Measurements from ENCODE around the gene BANK1.

The BANK1 gene

GRCh38 chr4:102022343-102022742 lies 231.8 kb downstream of the BANK1 start:
- no peak overlapping the region for H3K27ac ChIP-seq
- ChIA-PET POLR2A (ENCODE audit: low non-redundant PET) (no interaction called here), CTCF (no interaction called here)
- no peak for TF ChIP-seq CTCF (conservative IDR thresholded peaks at IDR 0.05; ENCODE audit: low read depth)
- no peak for DNase-seq (ENCODE audit: low spot score)

GRCh38 chr4:102027961-102028360 lies 237.4 kb downstream of the BANK1 start:
- H3K27ac ChIP-seq = no peak overlapping the region
- POLR2A ChIA-PET (ENCODE audit: low non-redundant PET) = no interaction called here
- no peak for TF ChIP-seq CTCF (conservative IDR thresholded peaks at IDR 0.05; ENCODE audit: low read depth)
- CTCF ChIA-PET = interaction anchor here (0.6 to 0.8 kb wide), 2 partner anchors 13 kb away, joined by 3 read pairs; no protein-coding TSS in a partner anchor
- DNase-seq (ENCODE audit: low spot score) = no peak

- H3K27ac ChIP-seq = no peak overlapping the region
- TF ChIP-seq CTCF (conservative IDR thresholded peaks at IDR 0.05; ENCODE audit: low read depth) = no peak
- POLR2A ChIA-PET (ENCODE audit: low non-redundant PET) = no interaction called here
- DNase-seq (ENCODE audit: low spot score) = no peak
- CTCF ChIA-PET = no interaction called here
Observed at GRCh38 chr4:102031406-102031805, 240.9 kb downstream of the BANK1 start.

- ChIA-PET POLR2A (ENCODE audit: low non-redundant PET) (no interaction called here), CTCF (no interaction called here)
- no peak for DNase-seq (ENCODE audit: low spot score)
- TF ChIP-seq CTCF (conservative IDR thresholded peaks at IDR 0.05; ENCODE audit: low read depth) = no peak
- no peak overlapping the region for H3K27ac ChIP-seq
Observed at GRCh38 chr4:102036016-102036415, 245.5 kb downstream of the BANK1 start.

- no peak overlapping the region for H3K27ac ChIP-seq
- ChIA-PET POLR2A (ENCODE audit: low non-redundant PET) (no interaction called here), CTCF (no interaction called here)
- no peak for DNase-seq (ENCODE audit: low spot score)
- TF ChIP-seq CTCF (conservative IDR thresholded peaks at IDR 0.05; ENCODE audit: low read depth) = no peak
Observed at GRCh38 chr4:102036619-102037376, 246.3 kb downstream of the BANK1 start.

- H3K27ac ChIP-seq = no peak overlapping the region
- DNase-seq (ENCODE audit: low spot score) = no peak
- ChIA-PET CTCF (interaction anchor here (0.5 to 0.8 kb wide), 2 partner anchors 14 to 148 kb away, joined by 4 read pairs; no protein-coding TSS in a partner anchor), POLR2A (ENCODE audit: low non-redundant PET) (no interaction called here)
- no peak for TF ChIP-seq CTCF (conservative IDR thresholded peaks at IDR 0.05; ENCODE audit: low read depth)
Observed at GRCh38 chr4:102037566-102037965, 247.0 kb downstream of the BANK1 start.
